ENCODE data around the gene MDP1. TPM values are rescaled to one million over a fixed set of nuclear protein-coding genes. Genes with fewer than 3 reads are reported as not detected.

MDP1 gene
- total and polyA plus RNA-seq, 10 of the 15 experiments (the other 5 are each of a cell fraction or from before 2014, with no cell fraction given): 10.4 to 45.8 (median 23.5) TPM

GRCh38 chr14:24171422-24172260 lies 44.2 kb downstream of the MDP1 start, which contains the start of gene REC8 (continued):
- TF ChIP-seq MAX (IDR thresholded peaks at IDR 0.05; ENCODE audit: low read depth, low read length) (no peak), BCL3 (IDR thresholded peaks at IDR 0.05; ENCODE audit: borderline replicate concordance, insufficient read depth, low read depth, low read length, poor library complexity, severe bottlenecking) (peak; percentile 70), TBL1XR1 (IDR thresholded peaks at IDR 0.05; ENCODE audit: low read depth, low read length) (no peak), NBN (IDR thresholded peaks at IDR 0.05) (peak; percentile 37), POLR2AphosphoS5 (IDR thresholded peaks at IDR 0.05; ENCODE audit: low read length) (peak; percentile 81), ESRRA (IDR thresholded peaks at IDR 0.05; ENCODE audit: low read length) (no peak), ZNF687 (IDR thresholded peaks at IDR 0.05) (peak; percentile 19; the same call in 1 of the 2 replicates), BACH1 (IDR thresholded peaks at IDR 0.05; ENCODE audit: borderline replicate concordance) (peak; percentile 68; the same call in 1 of the 2 replicates), JUND (IDR thresholded peaks at IDR 0.05; ENCODE audit: low read depth, low read length) (no peak), NR2C1 (IDR thresholded peaks at IDR 0.05) (no peak), MXI1 (IDR thresholded peaks at IDR 0.05; ENCODE audit: low read depth, low read length) (peak; percentile 52; the same call in 1 of the 2 replicates), EED (IDR thresholded peaks at IDR 0.05; ENCODE audit: low read depth) (no peak), BCL11A (IDR thresholded peaks at IDR 0.05; ENCODE audit: low read depth, low read length) (0 out of 2 replicates have a peak, but pooled peaks have one; percentile 32), TCF12 (IDR thresholded peaks at IDR 0.05; ENCODE audit: low read depth, low read length) (0 out of 2 replicates have a peak, but pooled peaks have one; percentile 37), GATAD2B (conservative IDR thresholded peaks at IDR 0.05; ENCODE audit: low read depth) (peak; percentile 41; the same call in 1 of the 2 replicates), ZNF384 (IDR thresholded peaks at IDR 0.05; ENCODE audit: borderline replicate concordance, low read depth, low read length) (no peak), CHD1 (IDR thresholded peaks at IDR 0.05; ENCODE audit: low read depth, low read length) (no peak), SIX5 (IDR thresholded peaks at IDR 0.05; ENCODE audit: low read depth, low read length, severe bottlenecking) (no peak), RAD21 (IDR thresholded peaks at IDR 0.05; ENCODE audit: insufficient read depth, low read depth, low read length) (no peak), HDAC2 (IDR thresholded peaks at IDR 0.05) (no peak), IRF3 (IDR thresholded peaks at IDR 0.05) (no peak)

Data from GM12878 (cell line).